Adrenal gland (tissue), 12 donors: Measurements from ENCODE around the gene DNAJC3. TPM values are rescaled to one million over a fixed set of nuclear protein-coding genes. Genes with fewer than 3 reads are reported as not detected.

Experiments
- DNase-seq, 7 donors: peaks; one replicate each; pipeline ENCODE4 v3.0.0-alpha.2; 2019 to 2020
- H3K27ac ChIP-seq, 5 donors: fragments of 200-600 bp; sonication (generic) in 4 of 5; 1 replicate in 3 of 5; 2 replicates in 2 of 5; pipeline versions ENCODE4 v1.5.1 to v1.8.0; 2016 to 2020; ENCODE audit warnings: mild to moderate bottlenecking in 1 of 5
- H3K27me3 ChIP-seq: fragments of 200-600 bp; 2 replicates; pipeline ENCODE4 v1.8.0; 2021
- H3K36me3 ChIP-seq, 2 donors: fragments of 200-600 bp; replicated peaks in 1 of 2; 1 replicate in 1 of 2; 2 replicates in 1 of 2; pipeline versions ENCODE4 v1.5.1 to v1.8.0; 2018 to 2022
- H3K4me1 ChIP-seq, 2 donors: fragments of 200-600 bp; replicated peaks in 1 of 2; 1 replicate in 1 of 2; 2 replicates in 1 of 2; pipeline versions ENCODE4 v1.5.1 to v1.8.0; 2018 to 2021
- H3K4me3 ChIP-seq, 4 donors: fragments of 200-600 bp; sonication (generic) in 3 of 4; one replicate each; pipeline ENCODE4 v1.5.1; 2016 to 2018
- H3K9me3 ChIP-seq, 3 donors: fragments of 200-600 bp; sonication (generic) in 1 of 3; replicated peaks in 1 of 3; 1 replicate in 2 of 3; 2 replicates in 1 of 3; pipeline versions ENCODE4 v1.5.1 to v1.8.0; 2016 to 2021
- POLR2A ChIP-seq, 2 donors: fragments of 450-650 bp; IDR thresholded peaks; one replicate each; pipeline ENCODE4 v1.6.1; 2017; ENCODE audit warnings: antibody characterized with exemption in 2 of 2, mild to moderate bottlenecking in 2 of 2, moderate library complexity in 1 of 2
- WGBS, 4 donors: extraction: QIAGEN DNeasy Blood & Tissue Kit in 2 of 4; methylation state at CpG; one replicate each; pipeline versions ENCODE4 v1.1.5 to v1.1.7; 2013 to 2017; 5-methylcytosine and 5-hydroxymethylcytosine counted together
- intact Hi-C, 2 donors: fragments of 100-400 bp; cut with DNase I; formaldehyde crosslinking; loops; one replicate each; pipeline versions ENCODE4 v1.14.1 to v1.15.0; 2022 to 2023
- polyA plus RNA-seq, 3 donors: library from polyadenylated mRNA; stranded (reverse); fragments of 200-250 nt in 2 of 3; fragments of 350-450 nt in 1 of 3; fragmentation: Illumina TruSeq in 1 of 3; extraction: RNeasy Lipid Tissue Mini Kit (QIAGEN cat#74804) in 1 of 3; gene quantifications; one replicate each; pipeline ENCODE4 v1.2.3, GENCODE V29; 2013 to 2014
- total RNA-seq, 9 donors: library from RNA; depleted of rRNA in 4 of 9; stranded (reverse); fragments of >200 nt in 4 of 9; fragments of 120-200 nt in 1 of 9; fragmentation: NEBNext Ultra II Directional in 1 of 9; extraction: Animal tissue kit (Norgen Biotek cat#: 25700) in 1 of 9; gene quantifications; one replicate each; pipeline versions ENCODE4 v1.1.0 to v1.2.4, GENCODE V29; 2013 to 2023
- TF ChIP-seq, protein P1 (sequence below), 6 experiments: fragments of 450-650 bp in 4 of 6; fragments of 200-600 bp in 2 of 6; sonication (generic) in 1 of 6; IDR thresholded peaks; 1 replicate in 5 of 6; 2 replicates in 1 of 6; pipeline versions ENCODE4 v1.5.1 to v1.8.0; 2016 to 2021; ENCODE audit warnings: antibody characterized with exemption in 6 of 6, mild to moderate bottlenecking in 2 of 6, moderate library complexity in 1 of 6
- donor health status: healthy with polysubstance abuse.
- donor health status: Bipolar disorder and iron deficiency.
- donor health status: DM: yes; HTN: yes; CAD: no.
- donor health status: DM: no; HTN: no; CAD: no.
- donor health status: DM: no; HTN: no; CAD: no.
- donor health status: DM: yes; HTN: yes; CAD: no.

The DNAJC3 gene
- total and polyA plus RNA-seq, 12 donors, result 8.7 to 99.0 (median 46.6) TPM

DNA sequence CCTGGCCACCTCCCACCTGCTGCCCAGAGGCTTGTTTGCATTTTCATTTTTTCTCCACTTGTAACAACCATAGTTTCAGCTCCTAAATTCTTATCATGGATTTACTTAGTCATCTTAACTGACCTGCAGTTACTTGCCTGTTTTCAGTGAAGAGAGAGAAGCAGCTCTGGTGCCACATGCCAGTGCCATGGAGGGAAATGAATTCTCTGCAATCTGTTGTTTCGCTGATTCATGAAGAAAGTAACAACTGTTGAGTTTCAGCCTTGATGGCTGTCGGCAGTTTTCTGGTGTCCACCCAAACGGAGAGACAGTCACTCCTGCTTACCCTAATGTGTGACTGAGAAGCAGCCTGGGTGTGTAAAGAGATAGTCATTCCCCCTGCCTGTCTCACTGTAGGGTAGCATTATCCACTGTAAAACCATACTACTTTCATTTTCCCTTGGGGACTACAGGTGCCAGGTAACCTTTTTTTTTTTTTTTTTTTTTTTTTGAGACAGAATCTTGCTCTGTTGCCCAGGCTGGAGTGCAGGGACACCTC lies 116.1 kb downstream of the DNAJC3 start:
- H3K27me3 ChIP-seq, result no peaks in the 10 kb centered on the region
- whole genome bisulfite sequencing, 4 donors, result 84 to 96% (median 87%) methylated on average over 2 to 3 of the region's 3 CpGs
- no peaks in the 10 kb centered on the region for H3K9me3 ChIP-seq
- peak overlapping the region in 1 of 5 donors; percentile 13 for H3K27ac ChIP-seq
- intact Hi-C loops, result no loop called here
- DNase-seq, result peak in 2 of 7 donors; percentile 2 to 41
- no peaks in the 10 kb centered on the region for H3K4me1 ChIP-seq
- TF ChIP-seq POLR2A (IDR thresholded peaks at IDR 0.05), result no peak
- TF ChIP-seq, protein P1, sequence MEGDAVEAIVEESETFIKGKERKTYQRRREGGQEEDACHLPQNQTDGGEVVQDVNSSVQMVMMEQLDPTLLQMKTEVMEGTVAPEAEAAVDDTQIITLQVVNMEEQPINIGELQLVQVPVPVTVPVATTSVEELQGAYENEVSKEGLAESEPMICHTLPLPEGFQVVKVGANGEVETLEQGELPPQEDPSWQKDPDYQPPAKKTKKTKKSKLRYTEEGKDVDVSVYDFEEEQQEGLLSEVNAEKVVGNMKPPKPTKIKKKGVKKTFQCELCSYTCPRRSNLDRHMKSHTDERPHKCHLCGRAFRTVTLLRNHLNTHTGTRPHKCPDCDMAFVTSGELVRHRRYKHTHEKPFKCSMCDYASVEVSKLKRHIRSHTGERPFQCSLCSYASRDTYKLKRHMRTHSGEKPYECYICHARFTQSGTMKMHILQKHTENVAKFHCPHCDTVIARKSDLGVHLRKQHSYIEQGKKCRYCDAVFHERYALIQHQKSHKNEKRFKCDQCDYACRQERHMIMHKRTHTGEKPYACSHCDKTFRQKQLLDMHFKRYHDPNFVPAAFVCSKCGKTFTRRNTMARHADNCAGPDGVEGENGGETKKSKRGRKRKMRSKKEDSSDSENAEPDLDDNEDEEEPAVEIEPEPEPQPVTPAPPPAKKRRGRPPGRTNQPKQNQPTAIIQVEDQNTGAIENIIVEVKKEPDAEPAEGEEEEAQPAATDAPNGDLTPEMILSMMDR (IDR thresholded peaks at IDR 0.05), result no peak
- peaks cover 0 to 22% of the 10 kb centered on the region in 2 donors for H3K36me3 ChIP-seq
- no peak overlapping the region for H3K4me3 ChIP-seq

DNA sequence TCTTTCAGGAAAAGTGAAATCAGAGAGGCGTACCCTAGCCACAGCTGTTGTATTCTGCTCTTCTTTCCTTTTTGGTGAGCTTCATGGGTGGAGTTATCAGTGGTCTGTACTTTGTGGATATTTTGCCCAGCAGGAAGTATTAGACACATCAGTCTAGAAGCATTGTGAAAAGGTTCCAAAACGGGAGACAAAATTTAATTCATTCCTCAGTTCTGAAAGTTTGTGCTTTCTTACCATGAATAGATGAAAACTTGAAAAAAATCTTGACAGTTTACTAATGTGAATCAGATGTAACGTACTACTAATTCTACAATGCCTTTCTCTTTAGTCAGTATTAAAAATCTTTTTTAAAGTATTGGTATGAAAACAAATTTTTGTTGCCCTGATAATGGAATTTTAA lies 116.8 kb downstream of the DNAJC3 start:
- TF ChIP-seq, protein P1 (IDR thresholded peaks at IDR 0.05), result no peak
- TF ChIP-seq POLR2A (IDR thresholded peaks at IDR 0.05), result no peak
- DNase-seq, result no peak
- Histone ChIP-seq H3K4me3 (no peak overlapping the region), H3K36me3 (peaks cover 0 to 22% of the 10 kb centered on the region in 2 donors), H3K4me1 (no peaks in the 10 kb centered on the region), H3K27ac (no peak overlapping the region), H3K27me3 (no peaks in the 10 kb centered on the region), H3K9me3 (no peaks in the 10 kb centered on the region)
- intact Hi-C loops, result no loop called here
- 89 to 97% (median 94%) methylated on average over 3 of the region's 3 CpGs for WGBS, 4 donors

DNA sequence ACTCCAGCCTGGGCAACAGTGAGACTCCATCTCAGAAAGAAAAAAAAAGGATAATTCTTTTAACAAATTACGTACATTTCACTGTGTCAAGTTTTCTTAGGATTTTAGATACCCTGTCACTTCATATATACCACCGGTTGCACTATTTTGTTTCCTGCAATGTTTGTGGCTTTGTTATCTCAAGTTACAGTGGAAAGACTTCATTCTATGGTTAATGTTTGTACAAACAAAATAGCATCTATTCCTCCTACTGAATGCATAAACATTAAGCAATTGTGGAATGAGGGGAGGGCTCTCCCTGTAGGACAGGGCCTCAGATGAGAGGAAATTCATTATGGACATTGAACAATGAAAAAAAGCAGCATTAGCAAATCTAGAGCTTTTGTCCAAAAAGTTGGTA lies 120.1 kb downstream of the DNAJC3 start:
- intact Hi-C loops, result no loop called here
- Histone ChIP-seq H3K27ac (no peak overlapping the region), H3K4me1 (no peaks in the 10 kb centered on the region), H3K9me3 (no peaks in the 10 kb centered on the region), H3K36me3 (peaks cover 0 to 12% of the 10 kb centered on the region in 2 donors), H3K27me3 (no peaks in the 10 kb centered on the region), H3K4me3 (no peak overlapping the region)
- 94 to 99% (median 95%) methylated on average over 2 of the region's 2 CpGs for WGBS, 4 donors
- no peak for TF ChIP-seq POLR2A (IDR thresholded peaks at IDR 0.05)
- TF ChIP-seq, protein P1 (IDR thresholded peaks at IDR 0.05), result no peak
- DNase-seq, result no peak

DNA sequence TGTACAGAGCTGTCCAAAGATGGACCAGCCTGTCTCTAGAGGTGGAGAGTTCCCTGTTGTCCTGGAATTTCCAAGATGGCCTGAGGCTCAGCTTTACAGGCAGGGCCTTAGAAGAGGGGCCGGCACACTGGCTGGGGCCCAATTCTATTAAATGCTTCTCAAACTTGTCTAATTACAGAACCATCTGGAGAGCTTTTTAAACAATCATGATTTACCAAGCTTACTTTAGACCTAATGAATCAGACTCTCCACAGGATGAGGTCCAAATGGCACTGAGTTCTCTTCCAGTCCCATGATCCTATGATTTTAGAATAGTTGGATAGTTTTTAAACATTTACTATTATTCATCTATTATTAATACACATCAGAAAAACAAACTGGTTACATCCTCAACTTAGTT lies 123.5 kb downstream of the DNAJC3 start:
- TF ChIP-seq, protein P1 (IDR thresholded peaks at IDR 0.05), result no peak
- TF ChIP-seq POLR2A (IDR thresholded peaks at IDR 0.05), result no peak
- Histone ChIP-seq H3K27me3 (no peaks in the 10 kb centered on the region), H3K36me3 (no peaks in the 10 kb centered on the region), H3K9me3 (peaks cover 0 to 7% (median 0%) of the 10 kb centered on the region in 3 donors), H3K4me1 (no peaks in the 10 kb centered on the region), H3K4me3 (no peak overlapping the region), H3K27ac (no peak overlapping the region)
- no peak for DNase-seq
- WGBS, 4 donors, result 96 to 100% (median 100%) methylated on average over 1 of the region's 1 CpG
- intact Hi-C loops, result no loop called here
